GM08714 (cell line): ENCODE results near the gene UROS.

Source experiments
- H3K4me3 ChIP-seq: fragments of 200-500 bp; sonication (Bioruptor generic); 2 replicates; pipeline ENCODE4 v1.5.1; 2014; ENCODE audit warnings: mild to moderate bottlenecking, low read length, inconsistent platforms
- ZNF274 ChIP-seq: IDR thresholded peaks from 2 replicates; pipeline ENCODE4 v1.6.1; 2012; ENCODE audit warnings: mild to moderate bottlenecking, low read depth, low read length

UROS gene

DNA sequence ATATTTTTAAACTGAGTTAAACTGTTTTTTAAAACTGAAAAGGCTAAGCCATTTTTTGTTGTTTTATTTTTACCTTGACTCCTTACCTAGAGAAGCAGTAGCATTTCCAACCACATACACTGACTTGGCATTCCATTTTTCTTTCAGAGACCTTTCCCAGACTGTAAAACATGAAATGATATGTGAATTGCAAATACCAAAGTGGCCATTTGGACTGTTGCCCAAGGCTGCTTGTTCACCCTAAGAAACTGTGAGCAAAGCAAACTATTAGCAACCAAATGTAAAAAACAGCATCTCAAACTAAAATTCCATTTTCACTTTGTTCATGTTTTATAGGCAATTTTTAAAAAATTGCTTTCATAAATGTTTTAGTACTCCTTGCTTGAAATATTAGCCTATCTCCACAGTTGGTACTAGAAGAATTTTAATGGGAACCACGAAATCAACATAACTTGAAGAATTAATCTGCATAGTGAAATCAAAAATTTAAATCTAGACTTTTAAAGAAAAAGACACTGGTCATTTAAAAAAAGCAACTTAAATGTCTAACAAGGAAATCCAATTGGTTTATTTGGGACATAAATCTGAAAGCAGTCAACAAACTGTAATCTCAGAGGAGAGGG, 10.8 kb downstream of the UROS start:
- H3K4me3 ChIP-seq: no peak overlapping the region
- no peak for TF ChIP-seq ZNF274

- TF ChIP-seq ZNF274: no peak
- H3K4me3 ChIP-seq: no peak overlapping the region
Measured at GRCh38 chr10:125811251-125811650, 11.8 kb downstream of the UROS start.

DNA sequence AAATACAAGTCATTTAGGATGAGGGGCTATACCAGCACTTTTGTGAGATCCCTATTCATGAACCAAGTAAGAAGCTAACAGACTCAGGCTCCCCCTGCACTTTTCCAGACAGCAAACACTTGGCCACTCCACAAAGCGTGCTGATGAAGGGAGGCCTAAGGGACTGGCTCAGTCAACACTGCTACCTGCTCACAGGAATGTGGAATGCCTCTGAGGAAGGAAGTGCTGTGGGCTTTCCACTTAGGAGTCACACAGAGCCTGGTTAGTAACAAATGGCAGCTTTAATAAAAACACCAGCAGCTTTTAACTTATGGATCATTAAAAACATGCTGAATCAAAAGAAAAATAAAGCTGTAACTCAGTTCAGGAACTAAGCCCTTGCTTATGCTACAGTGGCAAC, 15.0 kb downstream of the UROS start:
- TF ChIP-seq ZNF274: no peak
- no peak overlapping the region for H3K4me3 ChIP-seq

DNA sequence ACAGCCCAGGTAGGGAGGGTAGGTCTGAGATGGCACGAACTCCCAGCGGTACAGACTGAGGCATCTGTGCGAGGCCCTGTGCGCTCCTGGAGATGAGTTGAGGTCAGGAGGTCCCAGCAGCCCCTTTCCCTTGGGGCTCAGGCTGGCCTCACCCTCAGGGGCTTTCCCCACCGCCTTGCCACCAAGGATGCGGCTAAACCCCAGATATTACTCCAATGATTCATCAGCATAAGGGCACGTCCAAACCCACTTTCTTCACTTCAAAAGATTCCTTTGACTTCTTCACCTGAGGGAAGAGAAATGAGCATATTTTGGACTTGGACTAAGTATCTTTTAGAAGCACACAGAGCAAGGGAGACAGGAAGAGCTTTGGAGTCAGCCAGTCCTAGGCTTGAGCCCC, 20.3 kb downstream of the UROS start:
- H3K4me3 ChIP-seq: no peak overlapping the region

DNA sequence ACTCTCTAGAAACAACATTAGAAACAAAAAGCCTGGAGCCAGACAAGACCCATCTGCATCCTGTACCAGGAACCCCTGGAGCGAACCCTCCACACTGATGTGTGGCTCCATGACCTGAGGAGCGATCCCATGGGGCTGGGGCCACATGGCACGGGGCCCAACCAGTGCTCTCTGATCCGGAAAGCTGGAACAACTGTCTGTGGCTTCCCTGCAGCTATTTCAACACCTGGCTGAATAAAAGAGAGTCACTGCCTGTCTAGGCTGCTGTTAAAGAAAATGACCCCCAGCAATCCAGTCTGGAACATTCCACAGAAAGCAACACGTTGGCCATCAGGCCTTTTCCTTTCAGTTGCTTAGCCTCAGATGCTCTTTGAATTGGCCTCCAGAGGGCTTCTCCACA, 20.9 kb downstream of the UROS start:
- no peak overlapping the region for H3K4me3 ChIP-seq
- TF ChIP-seq ZNF274: no peak

More for the DNA sequence above, 20.3 kb downstream of the UROS start:
- TF ChIP-seq ZNF274: no peak

DNA sequence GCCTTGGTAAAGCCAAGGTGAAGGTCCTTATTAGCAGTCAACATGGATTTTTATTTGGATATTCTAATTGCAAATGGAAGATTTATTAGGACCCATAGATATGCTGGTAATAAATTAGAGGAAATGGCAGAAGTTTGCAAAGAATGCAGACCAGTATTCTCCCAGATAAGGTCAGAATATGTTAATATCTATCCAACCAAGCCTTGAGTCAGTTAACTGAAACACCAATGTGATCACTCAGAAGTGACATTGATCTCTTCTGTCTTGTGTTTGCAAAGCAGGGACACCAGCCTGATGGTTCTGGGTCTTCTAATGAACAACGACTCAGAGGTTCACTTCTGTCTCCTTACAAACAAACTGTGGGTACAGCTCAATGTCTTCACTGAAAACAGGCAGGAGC, 21.5 kb downstream of the UROS start:
- no peak for TF ChIP-seq ZNF274
- H3K4me3 ChIP-seq: no peak overlapping the region

- no peak for TF ChIP-seq ZNF274
- no peak overlapping the region for H3K4me3 ChIP-seq
Measured at GRCh38 chr10:125799451-125800182, 23.4 kb downstream of the UROS start.

- H3K4me3 ChIP-seq: no peak overlapping the region
- TF ChIP-seq ZNF274: no peak
Measured at GRCh38 chr10:125797994-125798662, 24.9 kb downstream of the UROS start.

DNA sequence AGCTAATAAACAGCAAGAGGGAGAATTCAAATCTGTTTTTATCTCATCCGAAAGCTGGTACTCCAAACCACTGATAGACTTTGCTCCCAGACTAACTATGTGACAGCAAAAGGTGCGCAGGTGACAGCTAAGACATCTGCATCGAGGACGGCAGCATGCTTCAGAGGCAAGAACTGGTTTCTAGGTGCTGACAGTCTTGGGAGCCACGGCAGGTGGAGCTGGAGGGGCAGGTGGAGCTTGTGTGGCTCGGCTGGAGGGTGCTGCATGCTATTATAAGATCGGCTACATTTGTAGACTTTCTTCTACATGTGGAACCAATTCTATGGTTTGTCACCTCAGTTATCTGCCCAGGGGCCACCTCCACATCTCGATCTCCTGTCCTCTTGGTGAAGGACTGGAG, 25.6 kb downstream of the UROS start:
- H3K4me3 ChIP-seq: no peak overlapping the region
- no peak for TF ChIP-seq ZNF274

- no peak for TF ChIP-seq ZNF274
- no peak overlapping the region for H3K4me3 ChIP-seq
Measured at GRCh38 chr10:125795637-125796190, 27.3 kb downstream of the UROS start.

DNA sequence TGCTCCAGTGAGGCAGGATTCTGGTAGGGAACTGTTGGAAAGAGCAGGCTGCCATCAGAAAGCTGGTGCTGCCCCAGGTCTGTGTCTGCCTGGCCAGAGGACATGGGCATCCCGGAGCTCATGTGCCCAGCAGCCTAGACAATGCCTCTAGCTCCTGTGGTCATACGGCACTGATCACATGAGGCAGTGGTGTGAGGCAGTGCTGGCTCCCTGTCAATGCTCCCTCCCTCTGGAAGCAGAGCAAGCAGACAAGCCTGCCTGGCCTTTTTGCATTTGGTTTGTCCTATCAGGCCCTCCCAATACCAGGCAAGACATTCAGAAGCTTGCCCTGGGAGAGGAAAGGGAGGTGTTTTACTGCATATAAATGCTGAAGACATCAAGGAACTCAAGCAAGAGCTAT, 27.9 kb downstream of the UROS start:
- no peak overlapping the region for H3K4me3 ChIP-seq
- no peak for TF ChIP-seq ZNF274

- TF ChIP-seq ZNF274: no peak
- no peak overlapping the region for H3K4me3 ChIP-seq
Measured at GRCh38 chr10:125792342-125793300, 30.4 kb downstream of the UROS start.

DNA sequence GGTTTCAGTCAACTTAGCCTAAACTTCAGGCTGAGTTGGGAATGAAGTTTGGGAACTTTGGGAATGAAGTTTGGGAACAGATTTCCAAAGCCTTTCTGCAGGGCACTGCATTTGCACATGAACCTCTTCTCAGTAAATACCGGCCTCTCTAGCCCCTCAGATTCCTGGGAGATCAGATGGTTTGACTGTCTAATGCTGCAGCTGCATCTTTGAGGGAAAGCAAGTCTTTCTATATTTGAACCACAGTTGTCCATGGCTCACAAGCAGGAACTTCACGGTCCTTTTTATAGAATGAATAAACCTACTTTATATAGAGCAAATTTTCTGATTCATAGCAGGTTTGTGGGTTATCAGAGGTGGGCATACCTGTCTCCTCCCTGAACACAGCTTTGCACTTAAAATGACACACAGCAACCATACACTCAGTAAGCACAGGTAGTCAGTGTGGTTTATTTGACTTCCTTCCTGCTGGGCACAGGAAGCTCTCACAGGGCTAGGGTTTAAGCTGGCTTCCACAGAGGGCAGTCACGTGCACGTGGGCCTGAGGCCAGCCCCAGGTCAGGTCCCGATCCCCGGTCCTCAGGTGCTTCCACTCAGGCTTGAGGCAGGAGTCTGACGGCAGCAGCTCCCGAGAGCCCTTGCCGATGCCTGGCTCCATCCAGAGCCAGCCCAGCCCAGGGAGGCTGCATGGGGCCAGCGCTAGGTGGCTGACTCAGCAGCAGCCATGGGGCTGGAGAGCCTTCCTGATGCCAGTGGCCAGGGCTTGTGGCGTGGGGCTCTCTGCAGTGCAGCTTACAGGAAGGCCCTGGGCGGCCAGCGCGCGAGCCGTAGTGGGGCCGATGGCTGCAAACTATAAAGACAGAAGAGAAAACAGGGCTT, 34.7 kb downstream of the UROS start:
- H3K4me3 ChIP-seq: no peak overlapping the region
- no peak for TF ChIP-seq ZNF274

- no peak overlapping the region for H3K4me3 ChIP-seq
- TF ChIP-seq ZNF274: no peak
Measured at GRCh38 chr10:125785791-125786190, 37.3 kb downstream of the UROS start.
